Loucy (cell line): ENCODE data around the gene CAMSAP3.

Experiments used
- H2AFZ ChIP-seq: fragments of 200-600 bp; sonication (generic); 2 replicates; pipeline ENCODE4 v1.6.0; 2016; ENCODE audit warnings: antibody characterized with exemption, mild to moderate bottlenecking, low read length, moderate library complexity
- H3F3A ChIP-seq: fragments of 200-600 bp; 2 replicates; pipeline ENCODE4 v1.6.0; 2016; ENCODE audit warnings: antibody characterized with exemption, low read depth, mild to moderate bottlenecking
- H3K27me3 ChIP-seq: fragments of 200-600 bp; sonication (generic); 2 replicates; pipeline ENCODE4 v1.6.1; 2014; ENCODE audit warnings: low read length, mild to moderate bottlenecking; ENCODE audit not compliant: insufficient read depth, poor library complexity, severe bottlenecking
- H3K36me3 ChIP-seq: fragments of 200-600 bp; sonication (generic); 2 replicates; pipeline ENCODE4 v1.6.1; 2016; ENCODE audit warnings: low read length; ENCODE audit not compliant: insufficient read depth
- H3K4me1 ChIP-seq: fragments of 200-600 bp; sonication (generic); 2 replicates; pipeline ENCODE4 v1.5.1; 2014; ENCODE audit warnings: low read length, mild to moderate bottlenecking; ENCODE audit not compliant: insufficient read depth, poor library complexity, severe bottlenecking
- H3K4me2 ChIP-seq: fragments of 200-600 bp; sonication (generic); 2 replicates; pipeline ENCODE4 v1.6.0; 2014; ENCODE audit warnings: antibody characterized with exemption, low read length, low read depth, mild to moderate bottlenecking; ENCODE audit not compliant: poor library complexity, severe bottlenecking
- H3K4me3 ChIP-seq: fragments of 200-600 bp; sonication (generic); 2 replicates; pipeline ENCODE4 v1.5.1; 2014; ENCODE audit warnings: low read length, mild to moderate bottlenecking, mixed read lengths; ENCODE audit not compliant: poor library complexity, severe bottlenecking
- H3K79me2 ChIP-seq: fragments of 200-600 bp; sonication (generic); 2 replicates; pipeline ENCODE4 v1.6.1; 2014; ENCODE audit warnings: low read length; ENCODE audit not compliant: insufficient read depth
- H3K9ac ChIP-seq: fragments of 200-600 bp; sonication (generic); 2 replicates; pipeline ENCODE4 v1.6.0; 2014; ENCODE audit warnings: mild to moderate bottlenecking, low read depth, low read length, moderate library complexity; ENCODE audit not compliant: poor library complexity, severe bottlenecking
- H3K9me2 ChIP-seq: fragments of 200-600 bp; sonication (generic); replicated peaks from 2 replicates; pipeline ENCODE4 v1.6.1; 2016; ENCODE audit warnings: low read depth, low read length, mixed read lengths
- H3K9me3 ChIP-seq: fragments of 200-600 bp; sonication (generic); 2 replicates; pipeline ENCODE4 v1.6.1; 2014; ENCODE audit warnings: mild to moderate bottlenecking, antibody characterized with exemption, low read length, low read depth; ENCODE audit not compliant: insufficient read depth
- H4K20me1 ChIP-seq: fragments of 200-600 bp; sonication (generic); 2 replicates; pipeline ENCODE4 v1.6.0; 2014; ENCODE audit warnings: antibody characterized with exemption, low read length, mild to moderate bottlenecking; ENCODE audit not compliant: insufficient read depth, poor library complexity, severe bottlenecking
- CTCF ChIP-seq: fragments of 200-600 bp; sonication (generic); conservative IDR thresholded peaks from 2 replicates; pipeline ENCODE4 v1.5.1; 2014; ENCODE audit warnings: mild to moderate bottlenecking, antibody characterized with exemption, low read length
- EZH2phosphoT487 ChIP-seq: fragments of 200-600 bp; IDR thresholded peaks from 2 replicates; pipeline ENCODE4 v1.6.1; 2018; ENCODE audit warnings: antibody characterized with exemption, mild to moderate bottlenecking, moderate library complexity, borderline replicate concordance

CAMSAP3 gene

GRCh38 chr19:7633698-7634097 lies 38.0 kb downstream of the CAMSAP3 start, which contains the start of gene PCP2:
Gene PCP2, minus strand, starts transcription at chr19:7633719. Its CDS starts 262 bp downstream, at chr19:7633457.
- Histone ChIP-seq H3K9me2 (no peaks in the 10 kb centered on the region), H3K9ac (no peak within 1 kb of the TSS), H3F3A (no peaks in the 10 kb centered on the region), H3K4me3 (no peak within 1 kb of the TSS), H3K36me3 (no peaks in the 10 kb centered on the region), H2AFZ (no peak within 1 kb of the TSS), H4K20me1 (peaks cover 5% of the 10 kb centered on the region), H3K9me3 (no peaks in the 10 kb centered on the region), H3K4me1 (peaks cover 9% of the 10 kb centered on the region), H3K4me2 (no peak within 1 kb of the TSS), H3K79me2 (peaks cover 34% of the 10 kb centered on the region), H3K27me3 (no peaks in the 10 kb centered on the region)
- no peak for TF ChIP-seq EZH2phosphoT487
- TF ChIP-seq CTCF: no peak

- TF ChIP-seq EZH2phosphoT487: no peak
- no peak for TF ChIP-seq CTCF
- H2AFZ ChIP-seq: no peak overlapping the region
- no peak overlapping the region for H3K4me2 ChIP-seq
- peaks cover 5% of the 10 kb centered on the region for H3K4me1 ChIP-seq
- H3F3A ChIP-seq: no peaks in the 10 kb centered on the region
- no peaks in the 10 kb centered on the region for H3K9me2 ChIP-seq
- H3K36me3 ChIP-seq: no peaks in the 10 kb centered on the region
- peaks cover 16% of the 10 kb centered on the region for H3K79me2 ChIP-seq
- H3K9me3 ChIP-seq: no peaks in the 10 kb centered on the region
- H3K9ac ChIP-seq: no peak overlapping the region
- no peak overlapping the region for H3K4me3 ChIP-seq
- no peaks in the 10 kb centered on the region for H4K20me1 ChIP-seq
- no peaks in the 10 kb centered on the region for H3K27me3 ChIP-seq
Measured at GRCh38 chr19:7635670-7636069, 40.0 kb downstream of the CAMSAP3 start.

- no peaks in the 10 kb centered on the region for H3K9me2 ChIP-seq
- H3F3A ChIP-seq: no peaks in the 10 kb centered on the region
- H2AFZ ChIP-seq: no peak overlapping the region
- H4K20me1 ChIP-seq: no peaks in the 10 kb centered on the region
- H3K9me3 ChIP-seq: no peaks in the 10 kb centered on the region
- H3K79me2 ChIP-seq: peaks cover 10% of the 10 kb centered on the region; the same call in 1 of the 2 replicates
- no peak overlapping the region for H3K4me2 ChIP-seq
- no peaks in the 10 kb centered on the region for H3K4me1 ChIP-seq
- H3K4me3 ChIP-seq: no peak overlapping the region
- no peaks in the 10 kb centered on the region for H3K36me3 ChIP-seq
- H3K27me3 ChIP-seq: no peaks in the 10 kb centered on the region
- no peak for TF ChIP-seq CTCF
- no peak for TF ChIP-seq EZH2phosphoT487
- H3K9ac ChIP-seq: no peak overlapping the region
Measured at GRCh38 chr19:7636317-7636690, 40.6 kb downstream of the CAMSAP3 start.
